Measurements from ENCODE around the gene HINT1.

GRCh38 chr5:131169810-131170539 lies 4.9 kb upstream of the HINT1 start:
- TF ChIP-seq CTCF (IDR thresholded peaks at IDR 0.05) (no peak), ATF3 (CRISPR knock-in tag; conservative IDR thresholded peaks at IDR 0.05) (no peak), CREB1 (CRISPR knock-in tag; IDR thresholded peaks at IDR 0.05) (no peak), NR3C1 (CRISPR knock-in tag; conservative IDR thresholded peaks at IDR 0.05; ENCODE audit: low read depth) (no peak), MLX (CRISPR knock-in tag; IDR thresholded peaks at IDR 0.05) (no peak), ATF1 (CRISPR knock-in tag; IDR thresholded peaks at IDR 0.05) (no peak)
- TF ChIP-seq, protein P1, sequence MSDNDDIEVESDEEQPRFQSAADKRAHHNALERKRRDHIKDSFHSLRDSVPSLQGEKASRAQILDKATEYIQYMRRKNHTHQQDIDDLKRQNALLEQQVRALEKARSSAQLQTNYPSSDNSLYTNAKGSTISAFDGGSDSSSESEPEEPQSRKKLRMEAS (CRISPR knock-in tag; IDR thresholded peaks at IDR 0.05) = no peak
- TF ChIP-seq, protein P2, sequence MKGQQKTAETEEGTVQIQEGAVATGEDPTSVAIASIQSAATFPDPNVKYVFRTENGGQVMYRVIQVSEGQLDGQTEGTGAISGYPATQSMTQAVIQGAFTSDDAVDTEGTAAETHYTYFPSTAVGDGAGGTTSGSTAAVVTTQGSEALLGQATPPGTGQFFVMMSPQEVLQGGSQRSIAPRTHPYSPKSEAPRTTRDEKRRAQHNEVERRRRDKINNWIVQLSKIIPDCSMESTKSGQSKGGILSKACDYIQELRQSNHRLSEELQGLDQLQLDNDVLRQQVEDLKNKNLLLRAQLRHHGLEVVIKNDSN (CRISPR knock-in tag; IDR thresholded peaks at IDR 0.05) = no peak
- TF ChIP-seq, protein P3, sequence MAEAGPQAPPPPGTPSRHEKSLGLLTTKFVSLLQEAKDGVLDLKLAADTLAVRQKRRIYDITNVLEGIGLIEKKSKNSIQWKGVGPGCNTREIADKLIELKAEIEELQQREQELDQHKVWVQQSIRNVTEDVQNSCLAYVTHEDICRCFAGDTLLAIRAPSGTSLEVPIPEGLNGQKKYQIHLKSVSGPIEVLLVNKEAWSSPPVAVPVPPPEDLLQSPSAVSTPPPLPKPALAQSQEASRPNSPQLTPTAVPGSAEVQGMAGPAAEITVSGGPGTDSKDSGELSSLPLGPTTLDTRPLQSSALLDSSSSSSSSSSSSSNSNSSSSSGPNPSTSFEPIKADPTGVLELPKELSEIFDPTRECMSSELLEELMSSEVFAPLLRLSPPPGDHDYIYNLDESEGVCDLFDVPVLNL (CRISPR knock-in tag; IDR thresholded peaks at IDR 0.05; ENCODE audit: borderline replicate concordance, low read depth) = no peak

Data from WTC11 (cell line).